ENCODE measurements around the gene CD3G. TPM values are rescaled to one million over a fixed set of nuclear protein-coding genes. Genes with fewer than 3 reads are reported as not detected.

CD3G gene
- total and polyA plus RNA-seq, 2 of the 8 experiments (the other 6 are each of a cell fraction or from before 2014, with no cell fraction given): not detected

GRCh38 chr11:118358071-118358470 lies 13.9 kb downstream of the CD3G start (continued):
- TF ChIP-seq CHD7 (IDR thresholded peaks at IDR 0.05; ENCODE audit: insufficient replicate concordance, low read length): no peak
- no peak for TF ChIP-seq SIRT6 (IDR thresholded peaks at IDR 0.05; ENCODE audit: low read length)
- no peak for TF ChIP-seq NANOG (IDR thresholded peaks at IDR 0.05; ENCODE audit: insufficient read depth, low read depth, low read length, poor library complexity, severe bottlenecking)
- no peak for TF ChIP-seq TAF1 (IDR thresholded peaks at IDR 0.05; ENCODE audit: low read depth, low read length)
- no peak for TF ChIP-seq FOSL1 (IDR thresholded peaks at IDR 0.05; ENCODE audit: insufficient read depth, low read depth, low read length)
- no peak for TF ChIP-seq CHD1 (IDR thresholded peaks at IDR 0.05; ENCODE audit: low read depth, low read length)
